GM12878 (cell line): ENCODE data around the gene CCDC134. TPM values are rescaled to one million over a fixed set of nuclear protein-coding genes. Genes with fewer than 3 reads are reported as not detected.

Source experiments
- ATAC-seq: fragments of 200-7000 bp; cut with Tn5 transposase; 3 replicates; pipeline ENCODE4 v1.9.1; 2020; ENCODE audit warnings: mild to moderate bottlenecking, moderate library complexity
- BruUV-seq: library from RNA; stranded (reverse); fragments of 400-500 nt; replicated peaks from 2 replicates; lab custom pipeline; 2021; lab: Mats Ljungman, UMichigan
- CTCF ChIA-PET: fragments of 300-600 bp; sonication (Branson Sonifier 250); formaldehyde crosslinking; extraction: SDS; loops from one replicate; lab custom pipeline; 2021; ENCODE audit warnings: inconsistent platforms; lab: Yijun Ruan, JAX
- POLR2A ChIA-PET: fragments of 350-600 bp; formaldehyde crosslinking; extraction: SDS; loops from one replicate; lab custom pipeline; 2021; ENCODE audit warnings: inconsistent platforms; lab: Charles Lee
- RAD21 ChIA-PET: fragments of 300-600 bp; sonication (Branson Sonifier 250); formaldehyde crosslinking; loops from one replicate; lab custom pipeline; 2023; ENCODE audit warnings: antibody characterized with exemption; ENCODE audit not compliant: unreplicated experiment; lab: Charles Lee
- SMC1A ChIA-PET: fragments of 300-600 bp; sonication (Branson Sonifier 250); formaldehyde crosslinking; loops from one replicate; lab custom pipeline; 2023; ENCODE audit not compliant: unreplicated experiment, uncharacterized antibody; lab: Charles Lee
- DNase-seq: peaks from one replicate; pipeline ENCODE4 v3.0.0-alpha.2; 2011; ENCODE audit warnings: low read depth, low spot score
- FAIRE-seq: peaks from 3 replicates; lab custom pipeline; 2011; peaks lifted over from hg19 to GRCh38; lab: Jason Lieb, UNC
- H2AFZ ChIP-seq: 2 replicates; pipeline ENCODE4 v1.6.0; 2011; ENCODE audit warnings: low read depth, low read length, control low read depth; ENCODE audit not compliant: control insufficient read depth
- H3K27ac ChIP-seq: 2 replicates; pipeline ENCODE4 v1.5.1; 2011; ENCODE audit warnings: control low read depth; ENCODE audit not compliant: control insufficient read depth, insufficient read depth
- H3K27me3 ChIP-seq, 2 experiments: replicated peaks in 1 of 2; 2 replicates each; pipeline versions ENCODE4 v1.6.0 to v1.6.1; 2011; ENCODE audit warnings: low read length in 1 of 2; ENCODE audit not compliant: control insufficient read depth in 2 of 2, insufficient read depth in 2 of 2
- H3K36me3 ChIP-seq, 2 experiments: 2 replicates each; pipeline ENCODE4 v1.5.1; 2011; ENCODE audit warnings: low read length in 1 of 2; ENCODE audit not compliant: control insufficient read depth in 2 of 2, insufficient read depth in 2 of 2
- H3K4me1 ChIP-seq: 2 replicates; pipeline ENCODE4 v1.6.1; 2011; ENCODE audit warnings: mild to moderate bottlenecking, low read length, moderate library complexity, mixed read lengths; ENCODE audit not compliant: control insufficient read depth, insufficient read depth
- H3K4me2 ChIP-seq: 2 replicates; pipeline ENCODE4 v1.6.0; 2011; ENCODE audit warnings: control low read depth; ENCODE audit not compliant: control insufficient read depth, insufficient read depth
- H3K4me3 ChIP-seq: fragments of 200-600 bp; sonication (generic); 2 replicates; pipeline ENCODE4 v1.5.1; 2016
- H3K79me2 ChIP-seq: 2 replicates; pipeline ENCODE4 v1.6.0; 2011; ENCODE audit warnings: low read length; ENCODE audit not compliant: control insufficient read depth, insufficient read depth
- H3K9ac ChIP-seq: 2 replicates; pipeline ENCODE4 v1.8.0; 2011; ENCODE audit warnings: low read length, control low read depth, mixed read lengths; ENCODE audit not compliant: control insufficient read depth, insufficient read depth
- H3K9me3 ChIP-seq: replicated peaks from 3 replicates; pipeline ENCODE4 v1.5.1; 2011; ENCODE audit warnings: mild to moderate bottlenecking, low read length; ENCODE audit not compliant: control insufficient read depth, insufficient read depth
- H4K20me1 ChIP-seq: 2 replicates; pipeline ENCODE4 v1.6.0; 2011; ENCODE audit not compliant: control insufficient read depth, insufficient read depth
- BHLHE40 ChIP-seq, 2 experiments: fragments of 450-650 bp in 1 of 2; IDR thresholded peaks; 2 replicates each; pipeline ENCODE4 v1.6.1; 2011 to 2017; ENCODE audit warnings: low read depth in 2 of 2, borderline replicate concordance in 1 of 2, improper control_type of control experiment in 1 of 2, low read length in 1 of 2, mild to moderate bottlenecking in 1 of 2
- MEF2A ChIP-seq: IDR thresholded peaks from 2 replicates; pipeline ENCODE4 v1.6.1; 2011; ENCODE audit warnings: low read depth, mild to moderate bottlenecking, low read length, moderate library complexity; ENCODE audit not compliant: insufficient read depth
- NFXL1 ChIP-seq: fragments of 450-650 bp; IDR thresholded peaks from 2 replicates; pipeline ENCODE4 v1.6.1; 2017; ENCODE audit warnings: antibody characterized with exemption, mild to moderate bottlenecking, borderline replicate concordance
- NRF1 ChIP-seq: conservative IDR thresholded peaks from 2 replicates; pipeline ENCODE4 v1.6.1; 2011; ENCODE audit warnings: mild to moderate bottlenecking, low read depth, low read length, improper control_type of control experiment
- SRF ChIP-seq, 2 experiments: IDR thresholded peaks; 2 replicates each; pipeline ENCODE4 v1.6.1; 2011; ENCODE audit warnings: low read depth in 2 of 2, low read length in 2 of 2, mild to moderate bottlenecking in 1 of 2, moderate library complexity in 1 of 2
- ZNF24 ChIP-seq: fragments of 450-650 bp; IDR thresholded peaks from 2 replicates; pipeline ENCODE4 v1.6.1; 2017; ENCODE audit warnings: antibody characterized with exemption, mild to moderate bottlenecking
- WGBS: methylation state at CpG from one replicate; pipeline ENCODE4 v1.1.6; 2016; ENCODE audit warnings: low lambda C conversion rate; ENCODE audit not compliant: insufficient replicate concordance, insufficient coverage; ENCODE audit errors: missing lambda C conversion rate; 5-methylcytosine and 5-hydroxymethylcytosine counted together
- in situ Hi-C: fragments of 300-500 bp; cut with MboI; formaldehyde crosslinking; loops from 9 replicates; pipeline ENCODE4 v1.14.3; 2018; ENCODE audit warnings: mixed read lengths
- intact Hi-C: fragments of 100-400 bp; cut with micrococcal nuclease; formaldehyde crosslinking; loops from one replicate; pipeline ENCODE4 v1.14.2; 2022; ENCODE audit not compliant: unreplicated experiment
- polyA plus RNA-seq, 11 experiments: library from polyadenylated mRNA; depleted of rRNA in 4 of 11; unstranded in 6 of 11; stranded (reverse) in 5 of 11; fragments of >200 nt; fragmentation: Nextera tagmentation in 4 of 11; fragmentation: Illumina TruSeq in 1 of 11; extraction: Ambion mirVana in 4 of 11; extraction: Trizol in 1 of 11; gene quantifications; 1 replicate in 1 of 11; 2 replicates in 10 of 11; pipeline versions ENCODE4 v1.2.1 to v1.2.3, GENCODE V29; 2011 to 2016; ENCODE audit warnings: inconsistent platforms in 2 of 11, missing spikeins in 2 of 11, low read depth in 1 of 11
- total RNA-seq, 4 experiments: library from RNA; depleted of rRNA in 3 of 4; stranded (reverse); fragments of >200 nt in 3 of 4; fragmentation: Illumina TruSeq in 1 of 4; extraction: Trizol in 1 of 4; gene quantifications; 2 replicates each; pipeline versions ENCODE4 v1.2.1 to v1.2.3, GENCODE V29; 2013 to 2021

The CCDC134 gene
- total and polyA plus RNA-seq, 10 of the 15 experiments (the other 5 are each of a cell fraction or from before 2014, with no cell fraction given) = 0.35 to 19.3 (median 11.8) TPM

DNA sequence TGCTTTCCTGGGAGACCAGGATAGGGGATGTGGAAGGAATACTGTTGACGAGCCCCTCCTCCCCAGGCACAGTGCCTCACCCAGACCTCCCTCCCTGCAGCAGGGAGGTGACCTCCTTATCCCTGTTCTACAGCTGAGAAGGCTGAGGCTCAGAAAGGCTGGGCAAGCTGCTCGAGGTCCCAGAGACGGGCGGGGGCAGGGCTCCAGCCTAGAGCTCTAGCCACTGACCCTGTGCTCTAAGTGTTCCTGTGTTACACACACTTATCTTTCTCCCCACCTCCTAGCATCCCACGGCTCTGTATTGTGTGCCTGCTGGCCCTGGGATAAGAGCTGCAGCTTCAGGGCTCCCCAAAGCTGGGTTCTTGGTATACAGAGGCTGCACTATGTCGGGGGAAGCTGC lies 7.9 kb downstream of the CCDC134 start (continued):
- no peak for TF ChIP-seq NFXL1

DNA sequence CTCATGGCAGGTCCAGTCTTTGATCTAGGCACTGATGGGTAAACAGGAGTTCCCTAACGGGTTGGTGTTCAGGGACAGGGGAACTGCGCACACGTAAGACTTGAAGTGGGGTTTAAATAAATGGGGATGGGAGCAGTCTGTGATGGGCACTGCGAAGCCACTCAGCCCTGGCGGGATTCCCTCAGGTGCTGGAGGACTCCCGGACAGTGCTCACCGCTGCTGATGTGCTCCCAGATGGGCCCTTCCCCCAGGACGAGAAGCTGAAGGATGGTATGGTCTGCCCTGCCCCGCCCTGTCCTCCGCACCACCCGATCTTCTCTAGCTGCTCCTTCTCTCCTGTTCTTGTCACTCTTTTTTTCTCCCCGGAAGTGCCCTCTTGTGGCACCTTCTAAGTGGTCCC lies 9.5 kb downstream of the CCDC134 start:
- POLR2A ChIA-PET = interaction anchor here (0.9 kb wide), 1 partner anchor 9 kb away, joined by 5 read pairs; the partner anchor contains the start of gene CCDC134
- RAD21 ChIA-PET = no interaction called here
- in situ Hi-C loops = no loop called here
- H2AFZ ChIP-seq = no peak overlapping the region
- H3K9ac ChIP-seq = no peak overlapping the region
- intact Hi-C loops = no loop called here
- no peak for FAIRE-seq
- WGBS = 93% methylated on average over 12 of the region's 12 CpGs
- H3K79me2 ChIP-seq = peaks cover 17% of the 10 kb centered on the region
- no peaks in the 10 kb centered on the region for H4K20me1 ChIP-seq
- no peak for DNase-seq
- no peak for ATAC-seq
- no peaks in the 10 kb centered on the region for H3K9me3 ChIP-seq
- peaks cover 3 to 17% of the 10 kb centered on the region in 2 experiments; a peak in 2 of 4 replicates for H3K36me3 ChIP-seq
- CTCF ChIA-PET = interaction anchor here (2.2 kb wide), 1 partner anchor 9 kb away, joined by 5 read pairs; the partner anchor contains the start of gene CCDC134
- SMC1A ChIA-PET = interaction anchor here (1.1 to 1.3 kb wide), 2 partner anchors 63 to 64 kb away, joined by 3 read pairs; no protein-coding TSS in a partner anchor
- TF ChIP-seq MEF2A = no peak
- no peak for TF ChIP-seq NRF1
- no peak for TF ChIP-seq BHLHE40 (IDR thresholded peaks at IDR 0.05; ENCODE audit: borderline replicate concordance in 1 of 2, low read depth in 2 of 2, low read length in 1 of 2)
- TF ChIP-seq SRF (IDR thresholded peaks at IDR 0.05; ENCODE audit: low read depth in 2 of 2, low read length in 2 of 2) = no peak
- no peak for TF ChIP-seq ZNF24
- peaks cover under 1% of the 10 kb centered on the region; the same call in 1 of the 2 replicates for H3K4me1 ChIP-seq
- no peak overlapping the region for H3K4me3 ChIP-seq
- H3K27ac ChIP-seq = no peak overlapping the region
- no TSS peak for BruUV-seq
- no peak overlapping the region for H3K4me2 ChIP-seq
- H3K27me3 ChIP-seq = no peaks in the 10 kb centered on the region
